Heart left ventricle (tissue), 13 donors: ENCODE measurements around the gene CCR9.

ENCODE experiments used
- CTCF ChIP-seq, 12 donors: fragments of 200-600 bp; sonication (generic) in 4 of 12; IDR thresholded peaks; one replicate each; pipeline versions ENCODE4 v1.5.0 to v1.8.0; 2018 to 2022; ENCODE audit warnings: antibody characterized with exemption in 12 of 12, mild to moderate bottlenecking in 5 of 12
- POLR2A ChIP-seq, 2 donors: fragments of 450-650 bp; IDR thresholded peaks; one replicate each; pipeline ENCODE4 v1.6.1; 2017; ENCODE audit warnings: antibody characterized with exemption in 2 of 2, mild to moderate bottlenecking in 2 of 2, moderate library complexity in 2 of 2
- donor health status: ischemic (EF 13 %, LVEDD 7.1; RV severe dilation, severe dysfunction).
- donor health status: DM: no; HTN: yes; CAD: no.
- donor health status: DM: no; HTN: no; CAD: no.
- donor health status: ischemic (EF 25% LVEDD 6.9; RV normal size, moderate dysfunction).
- donor health status: ischemic (EF 25% LVEDD 5.7; RV mildly dilated, moderate dysfunction).
- donor health status: ischemic (EF 35%, LVEDD 5.7; RV mildly dilated, moderate dysfunction).
- donor health status: nonischemic (EF 11% LVEDD 7.7; RV severe dilation, severe dysfunction).
- donor health status: DM: yes; HTN: yes; CAD: no.
- donor health status: PGD.
- donor health status: ischemic (EF 29% LVEDD 5.4; RV normal size, mild dysfunction).
- donor health status: nonischemic (EF 23%, LVEDD 6.1; RV moderate dilation, normal function).

GRCh38 chr3:45872569-45872968 is 13.8 kb upstream of the CCR9 start:
- no peak for TF ChIP-seq POLR2A (IDR thresholded peaks at IDR 0.05)
- TF ChIP-seq CTCF (IDR thresholded peaks at IDR 0.05) = no peak
